ENCODE results near the gene ARHGEF28.

ARHGEF28 gene

DNA sequence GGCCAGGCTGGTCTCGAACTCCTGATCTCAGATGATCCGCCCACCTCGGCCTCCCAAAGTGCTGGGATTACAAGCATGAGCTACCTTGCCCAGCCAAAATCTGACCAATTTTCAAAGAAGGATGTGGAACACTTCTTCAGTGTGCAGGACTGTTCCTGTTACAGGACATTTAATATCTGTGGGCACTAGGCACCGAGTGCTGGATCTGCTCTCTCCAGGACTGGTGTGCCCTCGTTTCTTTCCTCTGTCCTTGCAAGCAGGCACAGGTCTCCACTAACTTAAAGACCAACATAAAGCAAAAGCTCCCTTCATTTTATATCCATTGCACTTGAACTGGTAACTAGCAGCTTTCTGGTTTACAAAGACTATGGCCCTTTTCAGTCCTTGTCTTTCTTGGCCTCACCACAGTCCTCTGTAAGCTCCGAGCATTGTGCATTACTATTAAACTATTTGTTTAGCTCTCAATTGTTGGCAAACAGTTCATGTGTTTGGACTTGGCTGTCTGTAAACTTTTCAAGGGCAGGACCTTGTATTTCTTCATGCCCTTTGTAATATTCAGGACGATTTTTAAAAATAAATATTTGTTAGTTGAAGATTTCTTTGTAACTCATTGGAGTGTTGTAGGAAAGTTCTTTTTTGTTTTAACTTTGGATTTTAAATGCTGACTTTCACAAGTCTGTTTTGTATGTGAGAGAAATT is 37.3 kb downstream of the ARHGEF28 start:
- no peak for DNase-seq

DNA sequence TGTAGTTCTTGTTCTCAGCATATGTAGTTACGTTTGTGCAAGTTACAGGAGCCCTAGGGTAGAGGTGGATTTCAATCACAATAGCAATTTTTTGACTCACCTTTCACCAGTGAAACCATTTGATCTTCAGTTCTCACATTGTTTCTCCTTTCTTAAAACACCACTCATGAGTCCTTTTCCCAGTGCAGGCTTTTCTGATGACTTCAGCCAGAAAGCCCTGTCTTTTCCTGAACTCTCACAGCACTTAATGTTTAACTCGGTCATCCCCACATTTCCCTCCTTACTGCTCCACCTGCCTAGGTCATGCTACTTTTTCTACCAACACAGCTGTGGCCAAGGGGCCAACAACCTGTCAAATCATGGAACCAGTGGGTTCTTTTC is 37.9 kb downstream of the ARHGEF28 start:
- no peak for DNase-seq

DNA sequence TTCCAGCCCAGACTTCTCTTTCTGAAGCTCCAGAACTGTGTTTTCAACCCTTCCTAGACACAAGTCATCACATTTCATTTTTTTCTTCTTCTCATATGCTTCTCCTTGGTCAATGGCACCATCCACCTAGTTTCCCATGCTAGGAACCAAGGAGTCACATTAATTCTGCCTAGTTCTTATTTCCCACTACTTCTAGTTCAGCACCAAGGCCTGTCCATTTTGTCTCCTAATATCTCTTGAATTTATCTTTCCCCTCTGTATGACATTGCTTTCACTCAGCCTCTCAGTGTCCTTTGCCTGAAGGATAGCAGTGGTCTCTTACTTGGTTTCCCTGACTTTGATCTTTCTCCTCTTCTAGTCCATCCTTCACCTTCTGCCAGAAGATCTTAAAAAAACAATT is 38.8 kb downstream of the ARHGEF28 start:
- DNase-seq, result no peak

DNA sequence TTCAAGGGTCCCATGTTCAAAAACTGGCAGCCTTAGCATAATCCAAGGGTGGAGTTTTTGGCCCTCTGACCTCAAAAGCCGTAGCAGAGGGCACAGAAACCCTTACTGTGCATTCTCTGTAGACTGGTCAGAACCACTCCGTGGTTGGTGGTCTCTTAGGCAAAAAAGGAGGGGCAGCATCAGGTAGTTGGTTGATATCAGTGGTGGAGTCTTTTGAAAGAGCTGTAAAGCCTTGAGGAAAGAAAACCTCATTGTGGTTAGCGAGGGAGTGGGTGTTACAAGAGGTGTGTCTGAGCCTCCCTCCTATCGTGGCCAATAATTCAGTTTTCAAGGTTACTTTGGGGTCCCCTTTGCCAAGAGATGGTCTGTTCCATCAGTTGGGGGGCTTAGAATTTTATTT is 40.9 kb downstream of the ARHGEF28 start:
- no peak for DNase-seq

DNA sequence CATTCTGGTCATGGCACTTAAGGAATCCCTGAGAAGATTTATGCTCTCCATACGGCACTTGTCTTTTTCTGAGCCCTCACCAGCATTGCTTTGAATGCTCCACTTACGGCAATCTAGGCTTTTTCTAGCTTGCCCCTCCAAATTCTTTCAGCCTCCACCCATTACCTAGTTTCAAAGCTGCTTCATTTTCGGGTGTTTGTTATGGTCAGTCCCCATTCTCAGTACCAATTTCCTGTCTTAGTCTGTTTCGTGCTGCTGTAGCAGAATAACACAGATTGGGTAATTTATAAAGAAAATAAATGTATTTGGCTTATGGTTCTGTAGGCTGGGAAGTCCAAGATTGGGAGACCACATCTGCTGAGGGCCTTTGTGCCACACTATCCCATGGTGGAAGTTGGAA is 42.0 kb downstream of the ARHGEF28 start:
- DNase-seq, result no peak

DNA sequence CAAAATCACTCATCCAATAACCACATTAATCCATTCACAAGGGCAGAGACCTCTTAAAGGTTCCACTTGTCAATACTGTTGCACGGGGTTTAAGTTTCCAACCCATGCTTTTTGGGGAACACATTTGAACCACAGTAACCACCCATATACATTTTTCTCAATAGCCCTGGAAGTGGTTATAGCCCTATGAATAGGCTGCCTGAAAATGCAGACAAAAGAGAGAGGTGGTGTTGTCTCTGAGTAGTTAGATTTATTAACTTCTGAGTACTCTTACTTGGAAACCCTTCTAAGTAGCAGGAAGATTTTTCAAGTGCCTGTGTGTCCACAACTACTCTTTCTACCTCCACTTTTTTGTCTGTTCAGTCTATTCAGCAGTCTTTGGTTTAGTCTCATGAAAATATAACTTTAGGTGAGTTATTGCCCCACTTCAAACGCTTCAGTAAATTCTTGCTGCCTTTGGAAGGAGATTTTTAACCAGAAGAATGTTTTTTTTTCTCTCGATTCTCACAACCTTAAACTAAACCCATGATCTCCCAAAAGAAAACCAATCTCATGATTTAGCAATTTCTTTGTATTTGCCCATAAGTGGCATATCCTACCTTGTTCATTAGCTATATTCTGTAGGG is 42.6 kb downstream of the ARHGEF28 start:
- no peak for DNase-seq

DNA sequence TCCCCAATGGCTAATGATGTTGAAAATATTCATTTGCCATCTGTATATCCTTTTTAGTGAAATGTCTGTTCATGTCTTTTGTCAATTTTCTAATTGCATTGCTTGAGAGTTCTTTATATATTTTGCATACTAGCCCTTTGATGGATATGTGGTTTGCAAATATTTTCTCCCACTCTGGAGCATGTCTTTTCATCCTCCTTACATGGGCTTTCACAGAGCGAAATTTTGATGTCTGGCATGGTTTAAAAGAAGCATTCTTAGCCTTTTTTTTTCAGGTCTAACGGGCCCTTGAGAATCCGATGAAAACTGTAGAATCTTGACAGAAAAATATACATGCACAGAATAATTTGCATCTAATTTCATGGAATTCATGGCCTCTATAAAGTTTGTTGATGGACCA is 44.7 kb downstream of the ARHGEF28 start:
- DNase-seq, result no peak

DNA sequence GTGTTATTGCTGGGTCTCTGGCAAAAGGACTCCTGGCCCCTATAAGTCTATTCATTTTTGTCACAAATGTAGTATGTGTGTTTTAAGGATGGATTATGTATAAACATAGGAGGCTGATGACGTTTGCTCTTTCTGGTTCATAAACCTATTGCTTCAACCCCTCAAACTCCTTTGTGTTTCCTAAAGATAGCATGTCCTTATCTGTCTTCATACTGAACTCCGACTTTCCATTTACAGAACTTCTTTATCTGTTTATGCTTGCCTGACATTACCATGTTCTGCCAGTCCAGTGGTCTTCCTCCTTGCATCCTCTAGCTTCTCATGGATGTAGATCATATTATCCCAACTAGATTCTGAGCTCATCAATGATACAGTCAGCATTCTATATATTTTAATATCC is 46.1 kb downstream of the ARHGEF28 start:
- no peak for DNase-seq

DNA sequence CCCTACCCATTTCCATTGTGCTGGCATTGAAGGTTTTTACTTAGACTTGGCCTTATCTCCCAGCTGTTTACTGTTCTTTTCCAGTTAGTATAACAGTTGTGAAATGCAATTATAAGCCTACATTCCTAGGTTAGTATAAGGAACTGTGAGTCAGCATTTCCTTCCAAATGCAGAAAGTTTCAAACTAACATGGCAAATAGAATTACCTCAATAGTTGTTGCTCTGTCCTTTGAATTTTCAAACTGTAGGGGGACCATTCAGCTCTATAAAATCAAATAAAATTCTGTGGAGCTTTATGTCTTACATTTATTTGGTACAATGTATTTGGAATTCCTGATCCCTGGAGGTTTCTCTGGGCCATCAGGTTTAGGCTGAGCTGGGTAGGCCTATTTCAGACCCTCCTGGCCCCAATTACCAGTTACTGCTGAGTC is 47.2 kb downstream of the ARHGEF28 start:
- DNase-seq, result peak; percentile 3

DNA sequence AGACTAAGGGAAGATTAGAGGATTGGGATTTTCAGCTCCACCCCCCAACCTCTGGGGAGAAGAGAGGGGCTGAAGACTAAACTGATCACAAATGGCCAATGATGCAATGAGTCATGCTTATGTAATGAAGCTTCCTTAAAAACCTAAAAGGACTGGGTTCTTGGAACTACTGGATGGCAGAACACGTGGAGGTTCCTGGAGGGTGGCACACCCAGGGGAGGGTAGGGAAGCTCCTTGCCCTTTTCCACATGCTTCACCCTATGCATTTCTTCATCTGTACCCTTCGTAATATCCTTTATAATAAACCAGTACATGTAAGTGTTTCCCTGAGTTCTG is 48.6 kb downstream of the ARHGEF28 start:
- DNase-seq, result no peak

DNA sequence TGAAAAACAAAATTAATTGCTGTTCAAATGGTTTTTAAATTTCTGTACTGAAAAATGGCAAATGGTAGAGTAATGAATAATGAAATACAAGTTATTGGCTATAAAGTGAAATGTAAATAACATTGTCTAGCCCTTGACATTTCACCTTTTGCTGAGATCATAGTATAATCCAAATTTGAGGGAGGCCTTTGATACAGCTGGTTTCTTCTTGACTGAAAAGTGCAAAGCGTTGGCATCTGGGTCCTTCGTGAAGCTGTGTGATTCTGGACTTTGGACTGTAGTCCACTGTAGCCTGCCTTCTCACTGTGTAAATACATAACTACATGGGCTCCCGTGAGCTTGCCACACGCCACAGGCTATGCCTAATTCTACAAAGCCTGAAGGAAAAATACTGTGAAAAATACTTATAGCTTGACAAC is 52.3 kb downstream of the ARHGEF28 start:
- DNase-seq, result no peak

DNA sequence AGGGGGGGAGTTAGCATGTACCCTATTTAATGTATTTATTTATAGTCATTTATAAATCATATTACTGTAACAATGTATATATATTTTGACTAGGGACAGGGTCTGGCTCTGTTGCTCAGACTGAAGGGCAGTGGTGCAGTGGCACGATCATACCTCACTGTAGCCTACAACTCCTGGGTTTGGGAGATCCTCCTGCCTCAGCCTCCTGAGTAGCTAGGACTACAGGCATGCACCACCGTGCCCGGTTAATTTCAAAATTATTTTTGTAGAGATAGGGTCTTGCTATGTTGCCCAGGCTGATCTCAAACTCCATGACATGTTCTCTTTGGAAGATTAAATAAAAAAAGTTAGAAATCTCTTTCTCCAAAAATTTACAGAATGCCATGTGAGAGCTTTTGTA is 52.8 kb downstream of the ARHGEF28 start:
- DNase-seq, result no peak

DNA sequence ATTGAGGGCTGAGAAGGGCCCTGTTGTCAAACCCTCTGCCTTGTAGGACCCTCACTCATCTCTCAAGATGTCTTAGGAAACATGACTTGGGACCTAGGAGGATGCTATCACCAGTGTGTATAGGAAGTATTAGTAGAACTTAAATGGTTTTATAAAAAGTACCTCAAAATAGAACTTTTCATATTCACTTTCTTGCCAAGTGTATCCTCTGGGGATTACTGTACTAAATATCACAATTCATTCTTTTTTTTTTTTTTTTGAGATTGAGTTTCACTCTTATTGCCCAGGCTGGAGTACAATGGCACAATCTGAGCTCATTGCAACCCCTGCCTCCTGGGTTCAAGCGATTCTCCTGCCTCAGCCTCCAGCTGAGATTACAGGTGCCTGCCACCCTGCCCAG is 56.2 kb downstream of the ARHGEF28 start:
- DNase-seq, result no peak

DNA sequence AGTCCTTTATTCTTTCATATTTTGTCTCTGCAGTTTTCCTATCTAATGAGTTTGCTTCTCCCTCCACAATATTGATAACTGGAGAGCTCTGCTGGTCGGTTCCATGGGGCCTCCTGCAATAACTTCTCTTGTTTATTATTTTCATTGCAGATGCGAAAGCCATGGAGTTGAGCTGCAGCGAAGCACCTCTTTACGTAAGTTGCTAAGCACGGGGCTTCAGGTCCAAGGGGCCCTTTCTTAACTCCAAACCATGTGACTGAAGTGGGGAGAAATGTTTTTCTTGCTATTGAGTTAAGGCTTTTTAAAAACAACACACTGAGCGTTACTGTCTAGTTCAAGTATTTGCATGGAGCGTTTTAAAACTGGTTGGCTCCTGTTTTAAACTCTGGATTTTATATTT is 58.7 kb downstream of the ARHGEF28 start:
- no peak for DNase-seq

DNA sequence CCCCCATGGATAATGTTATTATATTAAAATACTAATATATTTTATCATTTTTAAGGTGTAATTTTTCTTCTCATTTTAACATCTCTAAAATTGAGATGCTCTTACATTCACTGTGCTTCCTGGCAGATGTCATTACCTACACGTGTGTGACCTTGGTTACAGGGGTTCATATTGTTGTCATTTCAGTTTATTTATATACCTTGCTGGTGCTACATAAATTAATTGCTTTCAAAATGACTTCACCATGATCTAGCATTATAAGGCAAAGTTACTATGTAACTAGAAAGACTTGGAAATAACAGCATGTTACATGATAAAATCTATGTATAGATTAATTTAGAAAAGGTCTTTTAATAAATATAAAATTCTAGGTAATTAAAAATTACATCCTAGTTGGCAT is 60.9 kb downstream of the ARHGEF28 start:
- DNase-seq, result no peak

DNA sequence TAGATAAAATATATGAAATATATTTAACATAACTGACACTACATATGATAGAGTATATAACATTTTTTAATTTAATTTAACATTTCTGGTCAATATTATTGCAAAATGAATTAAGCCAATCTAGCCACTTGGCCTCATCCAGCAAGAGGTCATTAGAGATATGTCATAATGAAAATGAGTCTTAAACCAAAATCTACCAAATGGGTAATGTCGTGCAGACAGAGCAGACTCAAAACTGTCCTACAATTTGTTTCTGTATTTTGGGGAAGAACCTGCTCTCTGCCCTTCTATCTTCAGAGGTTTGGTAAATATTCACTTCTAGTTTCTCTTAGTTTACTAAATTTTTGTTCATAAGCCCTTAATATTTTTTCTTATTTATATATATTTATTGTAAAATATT is 61.4 kb downstream of the ARHGEF28 start:
- no peak for DNase-seq

DNA sequence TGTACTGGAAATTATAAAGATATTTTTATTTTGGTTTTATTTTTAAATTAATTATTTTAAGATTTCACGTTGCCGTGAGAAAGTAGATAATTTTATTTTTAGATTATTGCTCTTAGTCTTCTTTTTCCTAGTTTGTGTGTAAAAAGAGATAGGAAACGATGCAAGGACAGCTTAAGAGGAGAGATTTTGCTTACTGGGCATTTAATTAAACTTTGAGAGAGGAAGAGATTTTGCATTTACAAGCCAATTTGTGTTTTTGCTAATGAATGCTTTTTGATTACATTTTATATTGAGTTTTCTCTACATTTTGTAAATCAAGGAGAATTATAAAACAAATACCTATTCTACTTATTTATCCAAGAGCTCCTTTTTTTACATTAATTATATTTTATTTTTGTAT is 64.0 kb downstream of the ARHGEF28 start:
- no peak for DNase-seq

DNA sequence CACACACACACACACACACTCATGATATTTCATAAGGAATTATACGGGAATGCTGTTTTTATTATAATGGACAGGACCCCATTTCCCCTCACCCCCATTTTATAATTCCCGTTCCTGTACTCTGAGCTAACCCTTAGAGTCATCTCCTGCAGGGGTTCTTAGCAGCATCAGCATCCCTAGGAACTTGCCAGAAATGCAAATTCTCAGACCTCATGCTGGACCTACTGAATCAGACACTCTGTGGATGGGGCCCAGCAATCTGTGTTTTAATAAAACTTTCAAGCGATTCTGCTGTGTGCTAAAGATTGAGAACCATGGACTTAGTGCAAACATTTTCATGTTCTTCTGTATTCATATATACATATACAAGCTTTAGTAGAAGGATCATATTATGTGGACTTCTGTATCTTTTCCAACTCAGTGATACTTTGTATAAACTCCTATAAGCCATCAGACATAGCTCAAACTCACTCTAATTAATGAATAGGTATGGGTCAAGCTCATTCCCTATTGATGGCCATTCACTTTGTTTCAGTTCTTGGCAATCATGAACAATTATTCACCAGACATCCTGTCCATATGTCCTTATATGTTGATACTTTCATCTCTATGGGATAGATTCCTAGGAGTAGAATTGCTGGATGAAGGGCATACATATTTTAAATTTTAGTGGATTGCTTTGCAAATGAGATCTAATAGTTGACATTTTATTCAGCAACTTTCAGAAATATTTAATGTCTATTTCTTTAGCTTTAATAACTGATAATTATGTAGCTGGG is 65.5 kb downstream of the ARHGEF28 start:
- no peak for DNase-seq

DNA sequence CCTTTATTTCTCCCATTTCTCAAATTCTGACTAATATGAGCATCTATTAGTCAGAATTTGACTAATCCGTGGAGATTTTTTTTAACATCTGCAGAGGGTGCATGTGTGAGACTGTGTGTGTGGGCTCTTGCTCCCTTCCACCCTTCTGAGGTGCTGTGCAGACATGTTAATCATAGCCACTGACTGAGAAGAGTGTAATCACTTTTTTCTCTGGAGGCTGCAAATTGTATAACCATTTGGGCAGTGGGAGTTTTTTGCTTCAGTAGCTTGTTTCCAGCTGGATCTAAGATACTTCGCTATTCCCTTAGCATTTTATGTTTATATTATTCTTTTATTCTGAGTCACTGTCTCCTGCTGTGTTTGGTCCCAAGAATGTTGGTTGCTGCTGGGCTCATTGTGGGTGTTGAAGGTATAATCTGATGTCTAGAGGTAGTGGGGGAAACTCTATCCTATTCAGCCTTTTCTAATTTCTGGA is 66.2 kb downstream of the ARHGEF28 start:
- DNase-seq, result no peak

DNA sequence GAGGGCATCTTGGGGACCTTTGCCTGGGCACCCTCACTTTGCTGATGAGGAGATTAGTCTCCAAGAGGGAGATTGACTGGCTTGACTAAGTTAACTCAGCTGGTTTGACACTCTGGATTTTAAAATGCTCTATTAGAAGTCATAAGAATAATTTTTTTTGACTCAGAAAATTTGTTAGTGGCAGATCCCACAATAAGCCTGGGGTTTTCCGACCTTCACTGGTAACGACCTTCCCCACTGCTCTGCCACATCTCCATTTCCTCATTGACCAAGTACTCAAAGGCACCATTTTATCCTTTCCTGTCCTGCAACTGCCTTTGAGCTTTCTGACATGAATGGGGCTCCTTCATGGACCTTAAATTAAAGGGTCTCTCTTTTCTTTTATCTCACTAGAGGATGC is 67.0 kb downstream of the ARHGEF28 start:
- no peak for DNase-seq

DNA sequence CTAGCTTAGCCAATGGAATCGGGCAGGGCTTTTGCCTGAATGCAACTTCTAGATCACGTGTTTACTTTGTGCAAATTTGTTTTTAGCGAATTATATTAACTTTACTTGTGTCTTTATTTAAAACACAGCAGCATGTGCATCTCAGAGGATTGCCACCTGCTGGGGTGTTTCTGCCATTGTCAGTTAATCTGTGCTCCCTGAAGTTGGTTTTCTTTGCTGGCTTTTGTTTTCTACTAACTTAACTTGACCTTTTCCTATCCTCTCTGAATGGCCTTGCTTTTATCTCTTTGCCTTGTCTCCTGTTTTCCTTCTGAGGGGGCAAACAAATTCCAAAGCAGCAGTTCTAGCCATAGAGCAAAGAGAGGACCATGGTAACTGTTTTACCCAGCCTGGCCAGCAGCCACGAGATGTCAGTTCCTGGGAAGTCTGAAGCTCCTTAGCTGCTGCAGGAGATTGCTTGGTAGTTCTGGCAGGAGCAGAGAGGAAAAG is 67.6 kb downstream of the ARHGEF28 start:
- no peak for DNase-seq

DNA sequence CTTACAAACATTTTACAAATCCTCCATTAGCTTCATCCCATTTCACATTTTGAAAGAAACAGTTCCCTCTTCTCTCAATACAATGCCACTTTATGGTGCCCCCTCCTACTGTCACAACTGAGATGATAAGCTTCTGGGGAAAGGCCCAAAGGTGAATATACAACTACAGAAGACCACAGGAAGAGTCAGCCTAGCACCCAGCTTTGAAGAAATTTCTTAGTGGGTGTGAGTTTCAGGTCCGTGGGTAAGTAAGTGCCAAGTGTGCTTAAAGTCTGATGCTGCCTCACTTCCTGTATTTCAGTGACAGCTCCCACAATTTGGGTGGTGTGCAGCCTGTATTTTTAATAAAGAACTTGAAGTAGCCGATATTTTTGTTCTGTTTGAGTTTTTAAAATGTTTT is 68.1 kb downstream of the ARHGEF28 start:
- no peak for DNase-seq

DNA sequence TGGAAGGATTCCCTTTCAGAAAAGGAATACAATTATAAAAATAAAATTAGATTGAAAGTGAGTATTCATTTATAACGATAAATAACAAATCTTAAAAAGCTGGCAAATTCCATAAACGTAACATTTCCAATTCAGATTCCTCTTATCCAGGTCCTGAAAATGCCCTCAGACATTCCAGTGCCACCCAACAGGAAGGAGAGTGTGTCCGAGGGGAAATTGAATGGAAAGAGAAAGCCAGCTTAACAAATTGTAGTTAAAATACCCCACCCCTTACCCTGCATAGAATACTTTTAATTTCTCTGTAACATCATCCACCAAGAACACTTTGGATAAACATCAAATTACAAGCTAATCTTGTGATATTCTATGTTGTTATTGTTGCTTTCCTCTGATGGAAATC is 72.0 kb downstream of the ARHGEF28 start:
- no peak for DNase-seq

DNA sequence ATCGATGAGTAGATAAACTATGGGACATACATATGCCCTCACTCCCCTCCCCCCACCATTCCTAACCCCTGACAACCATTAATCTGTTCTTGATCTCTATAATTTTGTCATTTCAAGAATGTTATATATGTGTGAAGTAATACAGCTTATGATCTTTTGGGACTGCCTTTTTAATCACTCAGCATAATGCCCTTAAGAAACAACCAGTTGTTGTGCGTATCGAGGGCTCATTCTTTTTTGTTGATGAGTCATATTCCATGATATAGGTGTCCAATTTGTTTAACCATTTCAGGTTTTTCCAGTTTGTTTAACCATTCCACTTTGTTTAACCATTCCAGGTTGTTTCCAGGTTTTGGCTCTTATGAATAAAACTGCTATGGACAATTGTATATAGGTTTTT is 75.6 kb downstream of the ARHGEF28 start:
- no peak for DNase-seq

Data from GDM1 (cell line).